SK-N-SH treated with all-trans-retinoic acid at 6 μM for 48 hours (cell line): ENCODE data around the gene MAP3K6.

Experiments used
- ARNTL ChIP-seq: fragments of 450-650 bp; formaldehyde crosslinking; IDR thresholded peaks from 2 replicates; pipeline ENCODE4 v1.5.0; 2020; ENCODE audit warnings: low read depth, mild to moderate bottlenecking, moderate library complexity, borderline replicate concordance
- BACH2 ChIP-seq: fragments of 250-450 bp; sonication (Bioruptor Pico); IDR thresholded peaks from 2 replicates; pipeline ENCODE4 v1.9.0; 2021; ENCODE audit warnings: mild to moderate bottlenecking, borderline replicate concordance
- PPARA ChIP-seq: fragments of 250-450 bp; sonication (Bioruptor Pico); IDR thresholded peaks from 2 replicates; pipeline ENCODE4 v1.5.0; 2020; ENCODE audit warnings: mild to moderate bottlenecking, borderline replicate concordance
- ZFP3 ChIP-seq: fragments of 250-450 bp; sonication (Bioruptor Pico); IDR thresholded peaks from 2 replicates; pipeline ENCODE4 v1.5.0; 2020; ENCODE audit warnings: mild to moderate bottlenecking, moderate library complexity

DNA sequence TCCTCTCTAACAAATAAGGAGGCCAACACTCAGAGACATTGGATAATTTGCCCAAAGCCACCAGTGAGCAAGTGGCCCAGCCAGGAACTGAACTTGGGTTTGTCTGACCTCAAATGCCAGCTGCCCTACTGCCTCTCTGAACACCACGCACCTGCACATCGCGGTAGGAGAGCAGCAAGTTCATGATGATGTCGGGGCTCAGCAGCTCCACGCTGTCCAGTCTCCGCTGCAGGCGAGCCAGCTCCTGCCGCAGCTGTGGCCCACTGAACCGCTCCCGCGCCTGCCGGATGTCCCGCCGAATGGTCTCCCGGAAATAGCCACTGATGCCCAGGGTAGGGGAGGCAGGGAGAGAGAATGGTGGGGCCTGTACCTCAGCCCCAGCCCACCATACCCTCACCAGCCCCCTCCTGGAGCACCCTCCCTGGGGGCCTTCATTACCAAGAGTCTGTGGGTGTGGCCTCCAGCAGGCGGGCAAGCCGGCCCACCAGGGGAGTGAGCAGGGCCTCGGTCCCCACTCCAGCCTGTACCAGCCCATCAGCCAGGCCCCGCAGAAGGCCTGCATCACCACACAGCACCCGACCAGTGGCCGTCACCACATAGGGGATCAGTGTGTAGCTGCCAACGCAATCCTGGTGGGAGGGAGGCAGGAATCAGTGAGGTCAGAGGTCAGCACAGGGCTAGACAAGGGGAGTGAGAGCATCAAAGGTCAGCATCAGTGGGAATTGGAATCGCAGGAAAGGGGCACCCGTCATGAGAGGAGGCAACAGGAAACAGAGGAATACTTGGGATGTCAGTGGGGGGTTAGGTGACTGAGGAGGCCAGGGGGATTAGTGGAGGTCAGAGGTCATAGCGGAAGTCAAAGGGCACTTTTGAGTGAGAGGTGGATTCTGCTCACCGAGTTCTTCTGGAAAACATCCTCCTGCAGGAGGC is 2.7 kb downstream of the MAP3K6 start:
- no peak for TF ChIP-seq ZFP3
- TF ChIP-seq BACH2: no peak
- TF ChIP-seq PPARA (CRISPR knock-in tag): no peak
- TF ChIP-seq ARNTL (CRISPR knock-in tag): no peak
